WTC11 (cell line): ENCODE measurements around the gene ODAPH.

Experiments used
- ATF3 ChIP-seq: sonication (generic); formaldehyde crosslinking; conservative IDR thresholded peaks from 2 replicates; pipeline ENCODE4 v1.8.1; 2022; ENCODE audit warnings: mild to moderate bottlenecking, missing genetic modification reagents
- CBFB ChIP-seq: sonication (generic); formaldehyde crosslinking; IDR thresholded peaks from 2 replicates; pipeline ENCODE4 v1.8.1; 2022; ENCODE audit warnings: mild to moderate bottlenecking, low read depth, missing genetic modification reagents
- CREM ChIP-seq: sonication (generic); formaldehyde crosslinking; IDR thresholded peaks from 2 replicates; pipeline ENCODE4 v1.8.1; 2022; ENCODE audit warnings: mild to moderate bottlenecking, missing genetic modification reagents, moderate library complexity
- CTCF ChIP-seq: fragments of 200-600 bp; IDR thresholded peaks from 2 replicates; pipeline ENCODE4 v1.8.0; 2022; ENCODE audit warnings: antibody characterized with exemption
- E2F1 ChIP-seq: sonication (generic); formaldehyde crosslinking; IDR thresholded peaks from 2 replicates; pipeline ENCODE4 v1.8.0; 2022; ENCODE audit warnings: mild to moderate bottlenecking, missing genetic modification reagents
- FOXP1 ChIP-seq: sonication (generic); formaldehyde crosslinking; IDR thresholded peaks from 2 replicates; pipeline ENCODE4 v1.8.0; 2022; ENCODE audit warnings: missing genetic modification reagents, mild to moderate bottlenecking, moderate library complexity, borderline replicate concordance
- MAX ChIP-seq: sonication (generic); formaldehyde crosslinking; IDR thresholded peaks from 2 replicates; pipeline ENCODE4 v1.8.0; 2022; ENCODE audit warnings: mild to moderate bottlenecking, missing genetic modification reagents
- STAT6 ChIP-seq: sonication (generic); formaldehyde crosslinking; conservative IDR thresholded peaks from 2 replicates; pipeline ENCODE4 v1.8.1; 2023; ENCODE audit warnings: mild to moderate bottlenecking, low read depth, missing genetic modification reagents, moderate library complexity
- ZNF138 ChIP-seq: sonication (generic); formaldehyde crosslinking; conservative IDR thresholded peaks from 2 replicates; pipeline ENCODE4 v1.8.1; 2022; ENCODE audit warnings: mild to moderate bottlenecking, moderate library complexity, missing genetic modification reagents

GRCh38 chr4:75593393-75593792 is 37.5 kb downstream of the ODAPH start:
- TF ChIP-seq CTCF (no peak), CREM (CRISPR knock-in tag) (no peak), ZNF138 (CRISPR knock-in tag) (no peak), CBFB (CRISPR knock-in tag) (no peak), ATF3 (CRISPR knock-in tag) (no peak), E2F1 (CRISPR knock-in tag) (no peak), STAT6 (CRISPR knock-in tag) (no peak), MAX (no peak), FOXP1 (CRISPR knock-in tag) (no peak)
